ENCODE results near the gene JMJD1C. TPM values are rescaled to one million over a fixed set of nuclear protein-coding genes. Genes with fewer than 3 reads are reported as not detected.
"Not testable (repeated sequence)": the region's sequence is repeated elsewhere in the genome, so short reads cannot be mapped to it uniquely, and the experiment has no call there.

JMJD1C gene
- 167 and 205 TPM in 2 replicates for total RNA-seq

DNA sequence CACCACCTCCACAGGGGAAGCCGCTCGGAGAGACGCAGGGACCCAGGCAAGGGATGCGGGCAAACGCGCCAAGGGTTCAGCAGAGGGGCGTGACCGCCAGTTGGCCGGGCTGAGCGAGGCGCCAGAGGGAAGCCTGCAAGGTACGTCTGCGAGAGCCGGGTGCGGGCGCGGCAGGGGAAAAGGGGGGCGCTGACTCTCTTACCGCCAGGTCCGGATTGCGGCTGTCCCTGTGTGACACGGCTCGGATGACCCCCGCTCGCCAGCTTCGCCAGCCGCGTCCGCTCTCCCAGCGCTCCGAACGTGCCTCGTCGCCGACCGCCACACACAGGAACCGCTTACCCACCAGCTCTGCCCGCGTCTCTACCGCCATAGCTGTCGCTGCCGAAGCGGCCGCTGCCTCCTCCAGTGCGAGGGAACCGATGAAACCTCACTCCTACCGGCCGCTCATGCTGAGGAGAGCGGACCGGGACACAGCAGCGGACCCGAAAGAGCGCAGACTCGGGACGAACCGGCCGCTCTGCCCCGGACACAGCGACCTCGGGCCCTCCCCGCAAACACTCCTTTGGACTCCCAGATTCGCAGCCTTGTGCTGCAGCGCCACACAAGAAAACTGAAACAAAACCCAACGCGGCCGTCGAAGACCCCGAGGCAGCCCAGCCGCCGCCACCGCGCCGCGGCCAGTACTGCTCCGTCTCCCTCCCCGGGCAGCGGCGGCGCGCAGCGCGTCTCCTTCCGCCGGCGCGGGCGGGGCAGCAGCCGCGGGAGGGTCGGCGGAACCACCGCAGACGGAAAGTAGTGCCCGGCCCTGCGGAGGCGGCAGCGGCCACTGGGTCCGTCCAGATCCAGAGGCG lies at the start of gene JMJD1C:
TSS of gene JMJD1C (minus strand) at position 685 of the 851 bp plus-strand sequence. CDS start at position 370, 315 bp downstream.
- DNase-seq = peak; percentile 89

- peak; percentile 68 for DNase-seq
Observed at GRCh38 chr10:63515002-63515763, 49.4 kb upstream of the JMJD1C start.

- DNase-seq = no peak
Observed at GRCh38 chr10:63506554-63506953, 40.8 kb upstream of the JMJD1C start.

DNA sequence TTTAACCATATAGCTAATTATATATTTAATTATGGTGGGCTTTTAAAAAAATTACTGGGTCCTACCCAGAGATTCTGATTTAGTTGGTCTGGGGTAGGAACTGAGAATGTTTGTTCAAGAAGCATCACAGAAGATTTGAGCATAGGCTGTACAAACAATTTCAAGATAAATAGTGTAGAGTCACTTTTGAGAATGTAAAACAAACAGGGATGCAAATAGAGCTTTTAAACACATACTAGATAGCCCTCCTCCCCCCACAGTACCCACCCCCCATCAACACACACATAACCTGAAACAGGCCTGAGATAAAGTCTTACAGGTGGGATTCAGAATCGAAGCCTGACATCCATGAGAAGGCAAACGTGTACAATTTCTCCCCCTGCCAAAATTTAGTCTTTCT lies 39.8 kb upstream of the JMJD1C start:
- no peak for DNase-seq

- no peak for DNase-seq
Observed at GRCh38 chr10:63504145-63504881, 38.5 kb upstream of the JMJD1C start.

GRCh38 chr10:63503395-63503794 lies 37.6 kb upstream of the JMJD1C start:
- DNase-seq = no peak

GRCh38 chr10:63502832-63503231 lies 37.1 kb upstream of the JMJD1C start:
- DNase-seq = no peak

GRCh38 chr10:63501954-63502353 lies 36.2 kb upstream of the JMJD1C start:
- no peak for DNase-seq

DNA sequence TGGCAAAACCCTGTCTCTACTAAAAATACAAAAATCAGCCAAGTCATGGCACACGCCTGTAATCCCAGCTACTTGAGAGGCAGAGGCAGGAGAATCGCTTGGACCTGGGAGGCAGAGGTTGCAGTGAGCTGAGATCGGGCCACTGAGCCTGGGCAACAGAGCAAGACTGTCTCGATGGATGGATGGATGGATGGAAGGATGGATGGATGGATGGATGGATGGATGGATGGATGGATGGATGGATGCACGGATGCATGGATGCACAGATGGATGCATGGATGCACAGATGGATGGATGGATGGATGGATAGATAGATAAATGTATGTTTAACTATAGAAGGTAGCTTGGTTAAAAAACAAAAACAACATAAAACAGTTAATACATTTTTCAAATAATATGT lies 34.8 kb upstream of the JMJD1C start:
- not testable (repeated sequence) for DNase-seq

- DNase-seq = no peak
Observed at GRCh38 chr10:63498665-63499064, 32.9 kb upstream of the JMJD1C start.

DNA sequence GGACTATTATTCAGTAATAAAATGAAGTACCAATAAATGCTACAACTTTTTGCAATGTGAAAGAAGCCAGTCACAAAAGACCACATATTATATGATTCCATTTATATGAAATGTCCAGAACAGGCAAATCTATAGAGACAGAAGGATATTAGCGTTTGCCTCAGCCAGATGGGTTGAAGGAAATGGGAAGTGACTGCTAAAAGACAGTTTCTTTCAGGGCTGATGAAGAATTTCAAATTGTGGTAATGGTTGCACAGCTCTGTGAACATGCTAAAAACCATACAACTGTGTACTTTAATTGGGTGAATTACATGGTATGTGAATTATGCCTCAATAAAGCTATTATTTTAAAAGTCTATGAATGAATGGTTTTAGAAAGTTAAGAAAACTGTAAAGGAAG lies 31.5 kb upstream of the JMJD1C start:
- DNase-seq = no peak

DNA sequence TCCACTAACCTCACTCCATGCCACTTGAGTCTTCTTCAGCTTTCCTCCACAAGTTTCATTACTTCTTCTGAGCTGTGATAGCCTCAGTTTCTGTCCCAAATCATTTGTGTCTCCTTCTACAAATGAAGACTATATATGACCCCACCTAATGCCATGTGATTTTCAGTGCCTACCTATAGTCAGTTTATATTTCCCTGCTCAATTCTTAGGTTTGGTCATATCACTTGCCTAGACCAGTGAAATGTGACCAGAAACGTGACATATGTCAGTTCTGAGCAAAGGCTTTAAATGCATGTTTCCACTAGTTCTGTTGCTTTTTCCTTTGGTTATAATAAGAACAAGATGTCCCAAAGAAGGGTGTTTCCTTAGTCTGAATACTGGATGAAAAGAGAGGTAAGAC lies 30.8 kb upstream of the JMJD1C start:
- DNase-seq = no peak

DNA sequence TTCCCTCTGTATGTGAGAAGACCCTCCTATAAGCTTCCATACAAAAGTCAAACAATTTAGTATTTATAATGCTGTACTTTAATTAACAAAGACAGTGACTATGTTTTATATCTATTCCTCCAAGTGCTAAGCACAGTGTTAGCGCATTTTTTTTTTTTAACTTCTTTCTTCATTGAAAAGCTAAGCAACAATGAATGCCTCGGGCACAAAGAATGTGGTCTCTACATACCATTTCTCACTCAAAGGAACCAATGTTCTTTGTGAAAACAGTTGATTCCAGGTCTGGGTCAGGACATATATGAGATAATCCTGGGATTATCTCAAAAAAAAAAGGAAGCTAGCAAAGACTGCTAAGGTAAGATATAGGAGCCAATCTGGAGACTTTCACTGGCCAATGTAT lies 29.2 kb upstream of the JMJD1C start:
- DNase-seq = no peak

DNA sequence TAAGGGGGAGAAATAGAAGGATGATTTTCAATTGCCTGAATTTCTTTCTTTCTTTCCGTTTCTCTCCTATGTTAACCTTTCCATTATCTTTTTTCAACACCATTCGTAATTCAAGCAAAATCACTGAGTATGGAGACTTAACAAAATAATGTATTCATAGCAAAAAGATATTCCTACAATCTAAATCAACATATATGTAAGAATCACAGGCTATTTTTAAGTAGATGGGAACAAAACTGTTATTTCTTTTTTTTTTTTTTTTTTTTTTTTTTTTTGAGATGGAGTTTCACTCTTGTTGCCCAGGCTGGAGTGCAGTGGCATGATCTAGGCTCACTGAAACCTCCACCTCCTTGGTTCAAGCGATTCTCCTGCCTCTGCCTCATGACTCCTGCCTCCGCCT lies 27.2 kb upstream of the JMJD1C start:
- no peak for DNase-seq

DNA sequence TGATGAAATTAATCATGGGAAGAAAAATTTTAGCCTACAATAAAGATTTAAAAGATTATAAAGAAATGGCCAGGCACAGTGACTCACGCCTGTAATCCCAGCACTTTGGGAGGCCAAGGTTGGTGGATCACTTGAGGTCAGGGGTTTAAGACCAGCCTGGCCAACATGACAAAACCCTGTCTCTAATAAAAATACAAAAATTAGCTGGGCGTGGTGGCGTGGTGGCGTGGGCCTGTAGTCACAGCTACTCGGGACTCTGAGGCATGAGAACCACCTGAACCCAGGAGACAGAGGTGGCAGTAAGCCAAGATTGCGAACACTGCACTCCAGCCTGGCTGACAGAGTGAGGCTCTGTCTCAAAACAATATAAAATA lies 26.5 kb upstream of the JMJD1C start:
- DNase-seq = not testable (repeated sequence)

DNA sequence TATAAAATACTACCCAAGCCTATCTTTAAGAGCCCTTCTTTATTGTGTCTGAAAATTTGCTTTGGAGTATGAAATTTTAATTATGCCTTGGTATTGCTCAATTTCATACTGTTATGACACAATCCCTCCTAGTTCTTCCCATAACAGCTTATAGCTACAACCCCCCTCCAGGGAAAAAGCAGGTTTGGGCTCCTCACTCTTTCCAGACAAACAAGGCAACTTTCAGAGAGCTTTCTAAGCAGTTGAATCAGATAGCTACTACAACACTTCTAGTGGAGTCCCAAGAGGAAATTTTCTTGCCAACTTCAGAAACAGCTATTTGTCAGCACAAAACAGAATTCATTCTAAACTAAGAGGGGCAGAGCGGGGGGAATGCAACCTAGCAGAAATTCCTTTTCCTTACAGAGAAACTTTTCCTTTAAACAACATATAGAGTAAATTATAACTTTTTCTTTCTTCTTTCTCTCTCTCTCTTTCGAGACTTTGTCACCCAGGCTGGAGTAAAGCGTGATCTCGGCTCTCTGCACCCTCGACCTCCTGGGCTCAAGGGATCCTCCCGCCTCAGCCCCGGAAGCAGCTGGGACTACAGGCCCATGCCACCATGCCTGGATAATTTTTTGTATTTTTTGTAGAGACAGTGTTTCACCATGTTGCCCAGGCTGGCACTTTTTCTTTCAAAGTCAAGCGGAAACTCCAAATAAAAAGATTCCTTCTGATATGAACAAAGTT lies 26.0 kb upstream of the JMJD1C start:
- peak; percentile 17 for DNase-seq

DNA sequence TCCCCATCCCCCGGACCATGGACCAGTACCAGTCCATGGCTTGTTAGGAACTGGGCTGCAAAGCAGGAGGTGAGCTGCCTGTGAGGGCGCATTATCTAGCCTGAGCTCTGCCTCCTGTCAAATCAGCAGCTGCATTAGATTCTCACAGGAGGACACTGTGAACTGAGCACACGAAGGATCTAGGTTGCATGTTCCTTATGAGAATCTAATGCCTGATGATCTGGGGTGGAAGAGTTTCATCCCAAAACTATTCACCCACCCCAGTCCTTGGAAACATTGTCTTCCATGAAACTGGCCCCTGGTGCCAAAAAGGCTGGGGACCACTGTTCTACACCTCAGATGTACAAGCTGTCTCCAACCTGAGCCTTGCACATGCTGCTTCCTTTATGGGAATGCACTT lies 24.1 kb upstream of the JMJD1C start:
- no peak for DNase-seq

GRCh38 chr10:63487990-63488389 lies 22.2 kb upstream of the JMJD1C start:
- no peak for DNase-seq

DNA sequence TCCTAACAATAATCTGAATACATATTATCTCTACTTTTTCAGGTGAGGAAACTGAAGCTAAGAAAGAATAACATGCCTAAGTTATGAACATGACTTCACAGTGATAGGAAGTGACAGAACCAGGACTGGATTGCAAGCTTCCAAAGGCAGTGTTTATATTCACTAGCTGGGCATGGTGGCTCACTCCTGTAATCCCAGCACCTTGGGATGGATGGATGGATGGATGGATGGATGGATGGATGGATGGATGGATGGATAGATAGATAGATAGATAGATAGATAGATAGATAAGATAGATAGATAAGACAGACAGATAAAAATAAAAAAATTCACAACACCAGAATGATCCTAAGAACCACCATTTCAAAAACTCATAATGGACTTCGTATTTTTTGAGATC lies 18.2 kb upstream of the JMJD1C start:
- no peak for DNase-seq

- peak; percentile 9 for DNase-seq
Observed at GRCh38 chr10:63481815-63482421, 16.1 kb upstream of the JMJD1C start.

GRCh38 chr10:63480237-63480636 lies 14.5 kb upstream of the JMJD1C start:
- DNase-seq = no peak

- DNase-seq = no peak
Observed at GRCh38 chr10:63478564-63478963, 12.8 kb upstream of the JMJD1C start.

Data from dermis blood vessel endothelial cell (primary cell).